ENCODE results near the gene EMX2.

EMX2 gene

DNA sequence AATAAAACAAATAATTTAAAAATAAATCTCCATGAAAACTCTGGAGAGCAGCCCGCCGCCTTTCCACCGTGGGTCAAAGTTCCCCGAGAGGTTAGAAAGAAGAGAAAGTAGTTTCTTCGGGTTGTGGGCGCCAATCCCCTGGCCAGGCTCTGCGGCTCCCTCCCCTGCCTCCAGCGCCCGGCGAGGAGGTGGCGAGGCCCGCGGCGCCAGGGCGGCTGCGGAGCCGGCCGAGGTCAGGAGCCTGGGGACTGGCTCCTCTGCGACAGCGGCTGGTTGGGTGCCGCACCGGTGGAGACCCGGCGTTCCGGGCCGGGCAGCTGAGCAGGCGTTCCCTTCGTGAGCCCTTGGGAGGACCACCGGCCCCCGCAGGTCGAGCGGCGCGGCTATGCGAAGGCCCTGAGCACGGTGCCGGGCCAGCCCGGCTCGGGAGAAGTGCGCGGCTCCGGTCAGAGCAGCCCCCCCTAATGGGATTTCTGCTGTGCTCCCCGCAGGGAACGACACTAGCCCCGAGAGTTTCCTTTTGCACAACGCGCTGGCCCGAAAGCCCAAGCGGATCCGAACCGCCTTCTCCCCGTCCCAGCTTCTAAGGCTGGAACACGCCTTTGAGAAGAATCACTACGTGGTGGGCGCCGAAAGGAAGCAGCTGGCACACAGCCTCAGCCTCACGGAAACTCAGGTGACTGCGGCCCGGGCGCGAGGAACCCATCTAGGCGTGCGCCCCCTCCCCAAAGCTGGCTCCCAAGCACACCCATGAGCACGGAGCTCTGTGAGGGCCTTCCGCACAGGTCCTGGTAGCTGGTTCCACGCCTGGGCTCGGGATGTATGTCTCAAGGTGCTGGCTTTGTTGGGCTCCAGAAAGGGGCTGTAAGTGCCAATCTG lies 2.8 kb downstream of the EMX2 start:
- no peak overlapping the region for H3K27ac ChIP-seq (ENCODE audit: low read depth, low read length)
- H3K4me3 ChIP-seq (ENCODE audit: low read length): no peak overlapping the region
- H3K4me2 ChIP-seq (ENCODE audit: low read length): no peak overlapping the region
- no peaks in the 10 kb centered on the region for H4K20me1 ChIP-seq (ENCODE audit: control insufficient read depth, insufficient read depth, low read depth, low read length)
- H3K4me1 ChIP-seq (ENCODE audit: control insufficient read depth, low read length): no peaks in the 10 kb centered on the region
- TF ChIP-seq CTCF (IDR thresholded peaks at IDR 0.05; ENCODE audit: low read depth, low read length, poor library complexity, severe bottlenecking) (no peak), EZH2phosphoT487 (IDR thresholded peaks at IDR 0.05; ENCODE audit: borderline replicate concordance, low read length) (no peak)
- H3F3A ChIP-seq (ENCODE audit: control insufficient read depth, insufficient read depth): no peaks in the 10 kb centered on the region
- no peaks in the 10 kb centered on the region for H3K9me2 ChIP-seq (replicated peaks; ENCODE audit: control insufficient read depth, low read length)
- no peaks in the 10 kb centered on the region for H3K79me2 ChIP-seq (ENCODE audit: control insufficient read depth, low read length)
- H3K27me3 ChIP-seq (ENCODE audit: control insufficient read depth, low read length): peaks cover 29% of the 10 kb centered on the region
- H3K36me3 ChIP-seq (ENCODE audit: control insufficient read depth, low read length): no peaks in the 10 kb centered on the region
- no peaks in the 10 kb centered on the region for H3K9me3 ChIP-seq (ENCODE audit: control insufficient read depth, insufficient read depth, low read length)

DNA sequence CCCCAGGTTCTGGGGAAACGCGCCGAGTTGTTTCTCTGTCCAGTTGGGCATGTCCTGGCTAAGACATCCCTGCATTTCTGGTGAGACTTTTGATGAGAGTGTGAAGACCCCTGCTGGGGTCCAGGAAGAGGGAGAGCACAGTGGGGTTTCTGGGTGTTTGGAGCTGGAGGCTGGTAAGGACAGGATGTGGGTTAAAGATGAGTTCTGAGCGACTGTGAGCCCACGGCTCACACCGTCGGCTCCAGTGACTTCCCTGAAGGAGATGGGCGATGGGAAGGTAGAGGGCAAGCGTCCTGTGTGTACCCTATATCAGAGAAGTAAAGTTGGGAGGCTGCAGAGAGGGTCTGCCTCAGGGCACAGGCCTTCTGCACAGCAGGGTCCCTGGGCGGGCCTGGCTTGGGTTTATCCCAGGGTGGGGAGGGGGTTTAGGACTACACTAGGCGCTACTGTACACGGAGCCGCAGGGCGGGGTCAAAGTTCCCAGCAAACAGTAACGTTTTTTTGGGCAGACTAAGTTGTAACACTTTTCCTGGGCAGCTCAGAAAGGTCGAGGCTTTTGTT lies 3.6 kb downstream of the EMX2 start:
- H3K4me3 ChIP-seq (ENCODE audit: low read length): no peak overlapping the region
- H3K79me2 ChIP-seq (ENCODE audit: control insufficient read depth, low read length): no peaks in the 10 kb centered on the region
- TF ChIP-seq CTCF (IDR thresholded peaks at IDR 0.05; ENCODE audit: low read depth, low read length, poor library complexity, severe bottlenecking): no peak
- TF ChIP-seq EZH2phosphoT487 (IDR thresholded peaks at IDR 0.05; ENCODE audit: borderline replicate concordance, low read length): no peak
- H3K27me3 ChIP-seq (ENCODE audit: control insufficient read depth, low read length): peaks cover 29% of the 10 kb centered on the region
- H3K4me2 ChIP-seq (ENCODE audit: low read length): no peak overlapping the region
- no peaks in the 10 kb centered on the region for H4K20me1 ChIP-seq (ENCODE audit: control insufficient read depth, insufficient read depth, low read depth, low read length)
- H3K9me2 ChIP-seq (replicated peaks; ENCODE audit: control insufficient read depth, low read length): no peaks in the 10 kb centered on the region
- H3K4me1 ChIP-seq (ENCODE audit: control insufficient read depth, low read length): no peaks in the 10 kb centered on the region
- H3K9me3 ChIP-seq (ENCODE audit: control insufficient read depth, insufficient read depth, low read length): no peaks in the 10 kb centered on the region
- H3K27ac ChIP-seq (ENCODE audit: low read depth, low read length): no peak overlapping the region
- H3F3A ChIP-seq (ENCODE audit: control insufficient read depth, insufficient read depth): no peaks in the 10 kb centered on the region
- no peaks in the 10 kb centered on the region for H3K36me3 ChIP-seq (ENCODE audit: control insufficient read depth, low read length)

- no peaks in the 10 kb centered on the region for H3K9me2 ChIP-seq (replicated peaks; ENCODE audit: control insufficient read depth, low read length)
- H3K79me2 ChIP-seq (ENCODE audit: control insufficient read depth, low read length): no peaks in the 10 kb centered on the region
- no peaks in the 10 kb centered on the region for H3K36me3 ChIP-seq (ENCODE audit: control insufficient read depth, low read length)
- H3F3A ChIP-seq (ENCODE audit: control insufficient read depth, insufficient read depth): no peaks in the 10 kb centered on the region
- TF ChIP-seq EZH2phosphoT487 (IDR thresholded peaks at IDR 0.05; ENCODE audit: borderline replicate concordance, low read length) (no peak), CTCF (IDR thresholded peaks at IDR 0.05; ENCODE audit: low read depth, low read length, poor library complexity, severe bottlenecking) (no peak)
- no peak overlapping the region for H3K4me2 ChIP-seq (ENCODE audit: low read length)
- H3K4me1 ChIP-seq (ENCODE audit: control insufficient read depth, low read length): no peaks in the 10 kb centered on the region
- peaks cover 29% of the 10 kb centered on the region for H3K27me3 ChIP-seq (ENCODE audit: control insufficient read depth, low read length)
- H3K9me3 ChIP-seq (ENCODE audit: control insufficient read depth, insufficient read depth, low read length): no peaks in the 10 kb centered on the region
- H4K20me1 ChIP-seq (ENCODE audit: control insufficient read depth, insufficient read depth, low read depth, low read length): no peaks in the 10 kb centered on the region
- H3K27ac ChIP-seq (ENCODE audit: low read depth, low read length): no peak overlapping the region
- no peak overlapping the region for H3K4me3 ChIP-seq (ENCODE audit: low read length)
Observed at GRCh38 chr10:117546581-117547015, 4.1 kb downstream of the EMX2 start.
